MG63 (cell line): Measurements from ENCODE around the gene PDE4D. TPM values are rescaled to one million over a fixed set of nuclear protein-coding genes. Genes with fewer than 3 reads are reported as not detected.

Experiments used
- DNase-seq: peaks from one replicate; pipeline ENCODE4 v3.0.0-alpha.2; 2020
- H3K27me3 ChIP-seq: fragments of 250-450 bp; sonication (Bioruptor Pico); 2 replicates; pipeline ENCODE4 v1.5.1; 2020; ENCODE audit warnings: mild to moderate bottlenecking, moderate library complexity
- H3K36me3 ChIP-seq: fragments of 250-450 bp; sonication (Bioruptor Pico); 2 replicates; pipeline ENCODE4 v1.5.1; 2020; ENCODE audit warnings: mild to moderate bottlenecking, moderate library complexity
- H3K4me3 ChIP-seq: fragments of 250-450 bp; sonication (Bioruptor Pico); 2 replicates; pipeline ENCODE4 v1.5.1; 2020; ENCODE audit warnings: mild to moderate bottlenecking, moderate library complexity
- H3K9me3 ChIP-seq: fragments of 250-450 bp; sonication (Bioruptor Pico); 2 replicates; pipeline ENCODE4 v1.5.1; 2020; ENCODE audit warnings: mild to moderate bottlenecking, moderate library complexity
- total RNA-seq: library from RNA; depleted of rRNA; stranded (reverse); fragments of >200 nt; shearing (Covaris generic); gene quantifications from 2 replicates; pipeline ENCODE4 v1.2.3, GENCODE V29; 2014; ENCODE audit warnings: low replicate concordance

Gene PDE4D
- total RNA-seq, 1 experiment from 2014 or later, result 3.1 TPM

DNA sequence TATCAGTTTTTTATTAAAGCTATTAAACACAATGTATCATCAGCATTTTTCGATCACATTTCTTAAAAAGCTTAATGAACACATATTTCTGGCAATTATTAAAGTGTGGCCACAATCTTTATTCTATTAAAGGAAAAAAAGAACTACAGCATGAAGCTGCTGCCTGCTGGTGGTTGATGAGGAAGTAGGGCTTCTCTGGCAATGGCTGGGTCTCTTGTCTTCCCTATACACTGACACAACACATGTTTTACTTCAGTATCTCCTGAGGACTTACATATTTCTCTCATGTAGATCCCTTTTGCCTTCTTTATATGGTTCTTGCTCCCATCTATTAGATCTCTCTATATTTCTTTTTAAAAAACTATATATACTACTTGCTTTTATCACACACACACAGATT lies 719.9 kb downstream of the PDE4D start:
- Histone ChIP-seq H3K4me3 (no peak overlapping the region), H3K36me3 (no peaks in the 10 kb centered on the region), H3K27me3 (no peaks in the 10 kb centered on the region), H3K9me3 (no peaks in the 10 kb centered on the region)
- DNase-seq, result no peak

DNA sequence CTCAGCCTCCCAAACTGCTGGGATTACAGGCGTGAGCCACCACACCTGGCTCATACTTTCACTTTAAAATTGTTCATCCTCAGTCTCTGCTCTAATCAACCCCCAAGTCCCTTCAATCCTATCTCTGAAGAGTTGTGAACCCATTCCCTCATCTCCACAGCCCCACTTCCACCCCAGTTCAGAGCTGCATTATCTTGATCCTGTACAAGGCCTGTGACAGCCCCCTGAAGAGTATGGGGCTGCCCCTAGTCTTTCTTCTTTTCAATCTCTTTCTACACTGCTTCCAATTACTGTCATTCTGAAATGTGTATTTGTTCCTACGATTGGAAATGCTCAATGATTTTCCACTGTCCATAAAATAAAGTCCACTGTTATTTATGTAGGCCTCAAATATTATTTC lies 722.4 kb downstream of the PDE4D start:
- Histone ChIP-seq H3K4me3 (no peak overlapping the region), H3K9me3 (no peaks in the 10 kb centered on the region), H3K36me3 (no peaks in the 10 kb centered on the region), H3K27me3 (no peaks in the 10 kb centered on the region)
- DNase-seq, result no peak

DNA sequence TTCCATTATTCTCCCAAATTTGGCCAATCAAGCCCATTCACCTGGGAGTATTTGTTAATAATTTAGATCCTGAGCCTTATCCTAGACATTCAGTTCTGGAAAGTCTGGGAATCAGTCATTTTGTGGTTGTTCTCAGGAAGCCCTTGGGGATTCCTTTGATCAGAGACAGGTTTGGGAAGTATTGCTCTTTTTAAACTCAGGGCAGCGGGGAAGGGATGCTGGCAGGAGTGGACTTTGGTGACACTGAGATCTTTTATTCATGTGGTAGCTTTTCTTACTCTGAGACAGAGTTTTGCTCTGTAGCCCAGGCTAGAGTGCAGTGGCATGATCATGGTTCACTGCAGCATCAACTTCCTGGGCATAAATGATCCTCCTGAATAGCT lies 723.8 kb downstream of the PDE4D start:
- Histone ChIP-seq H3K9me3 (no peaks in the 10 kb centered on the region), H3K27me3 (no peaks in the 10 kb centered on the region), H3K4me3 (no peak overlapping the region), H3K36me3 (no peaks in the 10 kb centered on the region)
- no peak for DNase-seq

DNA sequence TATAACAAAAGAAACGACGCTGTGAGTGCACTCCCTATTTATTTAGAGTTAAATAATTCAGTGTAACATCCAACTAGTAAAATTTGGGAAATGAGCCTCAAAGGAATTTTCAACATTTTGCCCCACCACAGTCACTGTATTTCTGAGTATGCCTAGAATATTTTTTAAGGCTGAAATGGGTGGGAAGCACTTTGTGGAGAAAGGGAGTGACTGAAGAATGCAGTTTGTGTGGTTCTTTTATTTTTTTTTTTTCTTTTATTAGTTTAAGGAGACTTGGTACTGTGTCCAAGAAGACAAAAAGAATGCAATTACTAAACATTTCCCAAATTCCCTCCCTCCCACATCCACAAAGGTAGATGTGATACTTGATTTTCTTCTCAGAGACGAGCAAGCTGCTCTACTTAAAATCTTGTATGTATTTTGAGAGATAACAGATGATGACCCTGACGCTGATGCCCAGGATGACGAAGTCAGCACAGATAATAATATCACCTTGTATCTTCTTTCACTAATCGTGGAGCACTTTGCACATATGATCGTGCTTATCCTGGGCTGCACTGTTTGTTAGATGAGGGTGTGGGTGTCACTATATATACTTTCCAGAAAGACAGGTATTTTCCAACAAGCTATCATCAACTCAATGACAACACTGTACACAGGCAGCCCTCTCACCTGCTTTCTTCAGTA lies 724.3 kb downstream of the PDE4D start:
- Histone ChIP-seq H3K36me3 (no peaks in the 10 kb centered on the region), H3K27me3 (no peaks in the 10 kb centered on the region), H3K4me3 (no peak overlapping the region), H3K9me3 (no peaks in the 10 kb centered on the region)
- DNase-seq, result no peak

DNA sequence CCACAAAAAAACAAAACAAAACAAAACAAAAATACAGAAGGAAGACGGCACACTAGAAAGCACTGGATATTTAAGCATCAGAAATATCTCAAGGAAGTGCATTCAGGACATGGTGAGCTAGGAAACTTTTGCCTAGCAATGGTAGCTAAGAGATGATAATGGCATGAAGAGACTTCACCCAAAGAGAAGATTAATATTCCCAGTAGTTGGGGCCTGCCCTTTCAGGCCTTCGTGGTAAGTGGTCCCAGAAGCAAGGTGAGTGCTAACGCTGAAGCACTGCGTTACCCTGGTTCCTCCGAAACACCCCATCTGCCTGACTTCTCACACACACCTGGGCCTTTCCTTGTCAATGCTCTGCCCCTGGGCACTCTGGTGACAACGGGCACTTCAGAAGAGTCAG lies 725.5 kb downstream of the PDE4D start:
- H3K9me3 ChIP-seq, result no peaks in the 10 kb centered on the region
- H3K4me3 ChIP-seq, result no peak overlapping the region
- H3K27me3 ChIP-seq, result no peaks in the 10 kb centered on the region
- H3K36me3 ChIP-seq, result no peaks in the 10 kb centered on the region
- DNase-seq, result no peak

DNA sequence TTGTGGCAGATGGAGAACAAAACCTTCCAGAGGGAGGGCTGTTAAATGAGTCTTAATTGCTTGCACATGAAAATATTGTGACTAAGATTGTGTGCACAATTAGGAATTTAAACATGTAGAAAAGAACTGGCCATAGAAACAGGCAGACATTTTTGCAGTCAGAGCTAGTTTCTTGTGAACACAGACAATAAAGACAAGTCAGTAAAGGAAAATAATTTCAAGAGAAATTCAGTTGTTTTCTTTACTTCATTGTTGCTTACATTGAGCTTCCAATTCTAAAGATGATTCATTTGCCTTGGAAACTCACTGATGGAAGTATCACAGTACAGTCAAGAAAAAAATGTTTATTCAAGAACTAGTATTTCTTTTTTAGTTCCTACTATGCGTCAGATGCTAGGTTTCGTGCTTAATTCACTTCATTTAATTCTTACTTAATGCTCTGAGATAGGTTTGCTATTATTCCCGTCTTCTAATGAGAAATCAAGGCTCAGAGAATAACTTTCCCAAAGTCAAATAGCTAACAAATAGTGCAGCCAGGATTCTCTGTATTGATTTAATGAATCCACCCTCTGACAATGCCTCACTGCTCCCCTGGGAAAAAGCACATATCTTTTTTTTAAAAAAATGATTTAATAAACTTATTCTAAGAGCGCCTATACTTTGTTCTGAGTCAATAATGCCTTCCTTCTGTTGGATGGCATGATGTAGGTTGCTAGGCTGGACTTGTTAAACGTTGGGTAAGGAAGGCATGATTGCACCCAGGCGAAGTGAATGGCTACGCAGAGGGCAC lies 729.3 kb downstream of the PDE4D start:
- H3K36me3 ChIP-seq, result no peaks in the 10 kb centered on the region
- DNase-seq, result no peak
- no peak overlapping the region for H3K4me3 ChIP-seq
- no peaks in the 10 kb centered on the region for H3K27me3 ChIP-seq
- no peaks in the 10 kb centered on the region for H3K9me3 ChIP-seq

DNA sequence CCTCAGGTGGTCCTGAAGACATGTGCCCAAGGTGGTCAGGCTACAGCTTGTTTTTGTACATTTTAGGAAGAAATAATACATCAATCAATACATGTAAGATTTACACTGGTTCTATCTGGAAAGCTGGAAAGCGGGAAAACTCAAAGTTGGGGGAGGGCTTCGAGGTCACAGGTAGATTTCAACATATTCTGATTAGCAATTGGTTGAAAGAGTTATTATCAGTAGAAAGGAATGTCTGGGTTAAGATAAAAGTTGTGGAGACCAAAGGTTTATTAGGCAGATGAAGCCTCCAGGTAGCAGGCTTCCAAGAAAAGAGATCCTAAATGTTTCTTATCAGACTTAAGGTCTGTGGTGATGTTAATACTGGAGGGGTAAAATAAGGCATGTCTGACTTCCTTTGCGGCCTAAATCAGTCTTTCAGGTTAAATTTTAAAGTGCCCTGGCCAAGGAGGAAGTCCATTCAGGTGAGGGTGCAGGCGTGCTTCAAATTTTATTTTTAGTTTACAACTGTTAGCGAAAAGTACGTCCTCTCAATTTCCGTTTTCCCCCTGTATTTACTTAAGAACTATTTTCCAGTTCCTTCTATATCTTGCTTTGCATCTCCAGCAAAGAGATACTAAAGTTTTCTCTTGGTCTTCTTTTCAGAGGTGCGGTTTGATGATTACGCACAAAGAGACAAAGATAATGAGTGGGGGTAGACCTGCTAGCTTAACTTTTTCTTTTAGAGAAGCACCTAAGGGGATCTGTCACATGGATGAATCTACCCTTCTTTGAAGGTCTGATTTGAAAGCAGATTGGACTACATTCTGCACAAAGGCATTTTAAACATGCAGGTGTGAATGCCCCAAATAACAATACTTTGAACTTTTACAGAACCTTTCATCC lies 732.1 kb downstream of the PDE4D start:
- H3K9me3 ChIP-seq, result no peaks in the 10 kb centered on the region
- DNase-seq, result no peak
- H3K36me3 ChIP-seq, result no peaks in the 10 kb centered on the region
- no peaks in the 10 kb centered on the region; the same call in 1 of the 2 replicates for H3K27me3 ChIP-seq
- no peak overlapping the region for H3K4me3 ChIP-seq

DNA sequence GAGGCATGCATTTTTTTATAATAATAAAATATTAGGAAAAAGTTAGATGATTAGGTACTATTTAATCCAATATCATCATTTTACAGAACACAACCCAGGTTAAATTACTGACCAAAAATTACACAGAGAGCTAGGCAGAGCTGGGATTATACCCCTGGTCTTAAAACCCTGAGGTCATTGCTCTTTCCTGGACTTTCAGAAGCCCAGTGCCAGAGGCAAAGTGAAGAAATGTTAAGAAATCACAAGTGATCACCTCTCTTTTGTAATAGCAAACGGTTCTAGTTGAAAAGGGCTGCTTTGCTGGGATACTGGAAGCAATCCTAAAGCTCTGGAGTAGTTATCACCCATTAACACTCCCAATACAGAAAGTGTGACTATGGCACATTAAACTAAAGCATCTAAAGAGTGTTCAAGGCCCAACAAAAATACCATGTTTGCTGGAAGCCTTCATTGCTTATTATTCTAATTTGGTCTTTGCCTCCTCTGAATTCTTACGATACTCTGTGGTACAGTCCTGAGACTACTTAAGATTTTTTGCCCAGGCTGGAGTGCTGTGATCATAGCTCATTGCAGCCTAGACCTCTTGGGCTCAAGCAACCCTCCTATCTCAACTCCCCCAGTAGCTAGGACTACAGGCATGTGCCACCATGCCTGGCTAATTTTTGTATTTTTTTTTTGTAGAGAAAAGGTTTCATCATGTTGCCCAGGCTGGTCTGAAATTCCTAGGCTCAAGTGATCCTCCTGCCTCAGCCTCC lies 734.7 kb downstream of the PDE4D start:
- Histone ChIP-seq H3K4me3 (no peak overlapping the region), H3K27me3 (no peaks in the 10 kb centered on the region; the same call in 1 of the 2 replicates), H3K9me3 (no peaks in the 10 kb centered on the region), H3K36me3 (no peaks in the 10 kb centered on the region)
- DNase-seq, result no peak

DNA sequence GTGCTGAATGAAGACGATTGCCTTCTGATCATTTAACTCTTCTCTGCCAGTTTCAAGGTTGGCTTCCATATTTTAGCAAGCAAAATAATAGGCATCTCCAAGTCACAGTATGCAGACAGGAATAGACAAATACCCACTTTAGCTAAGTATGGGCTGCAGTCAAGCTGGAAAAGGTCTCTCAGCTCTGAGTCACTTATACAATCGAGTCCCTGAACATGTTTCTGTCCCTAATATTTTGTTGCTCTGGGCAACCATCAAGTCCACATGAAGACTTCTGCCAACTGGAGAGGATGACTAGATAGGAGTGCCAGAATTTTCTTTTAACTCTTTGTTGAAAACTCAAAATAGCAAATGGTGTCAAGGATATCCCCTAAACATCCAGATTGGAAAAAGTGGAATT lies 735.4 kb downstream of the PDE4D start:
- Histone ChIP-seq H3K9me3 (no peaks in the 10 kb centered on the region), H3K27me3 (no peaks in the 10 kb centered on the region; the same call in 1 of the 2 replicates), H3K4me3 (no peak overlapping the region), H3K36me3 (no peaks in the 10 kb centered on the region)
- no peak for DNase-seq

DNA sequence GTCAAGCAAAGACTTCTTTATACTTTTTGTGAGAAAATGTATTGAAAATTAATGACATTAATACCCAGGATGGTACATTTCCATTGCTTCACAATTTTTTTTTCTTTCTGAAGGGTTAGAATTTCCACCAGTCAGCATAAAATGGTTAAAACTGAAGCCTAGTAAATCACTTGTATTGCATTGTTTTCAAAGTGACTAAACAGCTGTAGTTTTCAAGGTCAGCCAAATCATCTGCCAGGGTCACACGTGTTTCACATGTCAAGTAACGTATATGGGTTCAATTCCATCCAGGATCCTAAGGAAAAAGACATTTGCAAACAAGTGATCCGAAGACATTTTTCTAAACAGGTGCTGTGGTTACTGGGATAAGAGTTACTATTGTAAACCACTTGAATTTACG lies 736.5 kb downstream of the PDE4D start:
- no peaks in the 10 kb centered on the region for H3K36me3 ChIP-seq
- no peak overlapping the region for H3K4me3 ChIP-seq
- H3K9me3 ChIP-seq, result no peaks in the 10 kb centered on the region
- no peaks in the 10 kb centered on the region; the same call in 1 of the 2 replicates for H3K27me3 ChIP-seq
- no peak for DNase-seq

DNA sequence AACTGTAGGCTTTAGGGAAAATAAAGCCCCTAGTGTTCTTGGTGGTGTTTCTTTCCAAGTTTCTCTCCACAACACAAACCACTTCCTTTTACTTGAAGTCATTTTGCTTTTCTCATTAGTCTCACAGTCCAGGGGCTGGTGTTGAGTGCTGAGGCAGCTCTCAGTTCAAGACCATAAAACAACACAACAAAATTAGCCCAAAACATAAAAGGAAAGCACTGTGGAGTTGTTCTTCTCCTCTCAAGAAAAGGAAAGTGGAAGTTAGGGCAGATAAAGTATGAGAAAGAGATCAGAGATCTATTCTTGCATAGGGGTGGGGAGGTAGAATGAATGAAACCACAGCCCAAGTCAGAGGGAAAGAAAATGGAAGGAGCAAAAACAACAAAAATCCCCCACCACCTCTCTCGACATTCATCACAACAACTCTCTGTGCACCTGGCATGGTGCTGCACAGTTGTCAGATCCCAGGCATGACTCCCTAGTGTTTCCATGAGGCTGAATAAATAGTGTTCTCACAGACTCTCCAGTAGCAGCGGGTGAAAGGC lies 740.8 kb downstream of the PDE4D start:
- no peak for DNase-seq
- H3K27me3 ChIP-seq, result no peaks in the 10 kb centered on the region; the same call in 1 of the 2 replicates
- H3K4me3 ChIP-seq, result no peak overlapping the region

DNA sequence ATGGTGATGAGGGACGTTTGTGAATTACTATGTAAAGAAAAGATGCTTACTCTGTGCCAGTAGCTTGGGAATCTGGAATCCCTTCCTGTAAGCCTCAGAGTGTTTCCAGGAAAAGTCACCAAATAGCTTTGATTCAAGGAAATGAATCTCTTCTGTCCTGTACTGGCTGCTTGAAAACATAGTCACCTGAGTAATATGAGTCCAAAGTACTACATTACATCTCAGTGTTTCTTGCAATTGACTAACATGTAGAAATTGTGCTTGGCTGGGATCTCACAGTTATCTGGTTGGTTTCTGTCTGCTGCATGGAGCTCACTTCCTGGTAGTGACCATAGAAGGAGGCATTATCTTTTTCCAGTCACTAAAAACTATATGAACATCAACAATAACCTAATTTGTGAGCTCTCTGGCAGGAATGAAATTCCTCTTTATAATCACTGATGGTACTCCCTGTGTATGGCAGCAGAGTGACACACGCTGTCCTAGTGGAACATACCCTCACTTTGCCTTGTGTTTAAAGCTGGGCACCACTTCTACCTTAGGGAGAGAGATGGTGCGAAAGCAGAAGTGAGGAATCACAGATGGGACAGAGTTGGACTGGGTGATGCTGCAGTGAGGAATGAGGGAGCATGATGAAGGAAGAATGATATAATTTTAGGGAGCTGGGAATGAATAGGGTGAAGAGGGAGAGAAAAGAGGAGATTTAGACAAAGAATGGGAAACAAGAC lies 742.2 kb downstream of the PDE4D start:
- Histone ChIP-seq H3K27me3 (no peaks in the 10 kb centered on the region), H3K9me3 (no peaks in the 10 kb centered on the region), H3K36me3 (no peaks in the 10 kb centered on the region), H3K4me3 (no peak overlapping the region)
- no peak for DNase-seq

More for the DNA sequence above, 740.8 kb downstream of the PDE4D start:
- Histone ChIP-seq H3K36me3 (no peaks in the 10 kb centered on the region), H3K9me3 (no peaks in the 10 kb centered on the region)

DNA sequence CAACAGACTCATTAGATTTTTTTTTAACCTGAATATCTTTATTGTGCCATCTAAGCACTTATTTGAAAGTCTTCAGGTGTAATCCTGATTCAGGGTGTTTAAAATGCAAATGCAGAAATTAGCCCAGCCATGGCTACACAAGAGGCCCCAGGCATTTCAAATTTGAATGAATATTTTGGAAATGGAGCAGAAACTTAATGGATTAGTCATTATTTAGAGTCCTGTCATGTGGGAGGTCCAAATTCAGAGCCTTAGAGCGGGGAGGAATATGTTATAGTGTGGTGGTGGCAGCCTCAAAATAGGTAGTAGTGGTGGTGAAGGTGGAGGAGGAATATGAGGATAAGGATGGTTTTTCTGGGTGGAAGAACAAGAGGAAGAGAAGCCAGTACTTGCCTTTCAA lies 743.7 kb downstream of the PDE4D start:
- H3K4me3 ChIP-seq, result no peak overlapping the region
- H3K9me3 ChIP-seq, result no peaks in the 10 kb centered on the region
- DNase-seq, result no peak
- H3K27me3 ChIP-seq, result no peaks in the 10 kb centered on the region
- no peaks in the 10 kb centered on the region for H3K36me3 ChIP-seq

DNA sequence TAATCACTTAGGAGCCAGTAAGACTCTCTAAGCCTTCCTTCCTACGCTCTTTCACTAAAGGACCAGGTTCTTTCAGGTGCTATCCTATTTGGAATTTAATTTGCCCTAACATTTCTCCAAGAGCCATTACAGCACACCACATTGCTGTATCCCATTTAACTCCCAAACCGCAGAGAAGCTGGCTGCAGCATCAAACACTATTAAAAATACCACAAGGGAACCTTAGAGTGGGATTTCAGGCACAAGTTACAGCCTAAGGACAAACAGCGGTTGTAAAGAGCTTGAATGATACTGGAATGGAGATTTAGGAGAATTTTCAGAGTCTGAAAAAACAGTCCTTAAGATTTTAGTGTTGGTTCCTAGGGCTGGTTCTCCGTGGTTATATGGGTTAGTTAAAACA lies 744.3 kb downstream of the PDE4D start:
- DNase-seq, result no peak
- Histone ChIP-seq H3K4me3 (no peak overlapping the region), H3K36me3 (no peaks in the 10 kb centered on the region), H3K27me3 (no peaks in the 10 kb centered on the region), H3K9me3 (no peaks in the 10 kb centered on the region)

DNA sequence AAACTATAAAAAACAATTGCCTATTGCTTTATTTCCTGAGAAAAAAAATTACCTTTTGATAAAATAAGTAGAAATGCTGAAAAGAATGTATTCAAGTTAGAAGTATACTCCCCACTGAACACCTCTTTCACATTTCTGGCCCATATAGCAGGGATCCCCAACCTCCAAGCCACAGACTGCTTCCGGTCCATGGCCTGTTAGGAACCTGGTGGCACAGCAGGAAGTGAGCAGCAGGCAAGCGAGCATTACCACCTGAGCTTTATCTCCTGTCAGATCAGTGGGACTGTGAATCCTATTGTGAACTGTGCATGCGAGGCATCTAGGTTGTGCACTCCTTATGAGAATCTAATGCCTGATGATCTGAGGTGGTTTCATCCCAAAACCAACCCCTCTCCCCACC lies 746.8 kb downstream of the PDE4D start:
- no peaks in the 10 kb centered on the region for H3K36me3 ChIP-seq
- no peaks in the 10 kb centered on the region for H3K9me3 ChIP-seq
- no peak for DNase-seq
- H3K4me3 ChIP-seq, result no peak overlapping the region
- H3K27me3 ChIP-seq, result no peaks in the 10 kb centered on the region

DNA sequence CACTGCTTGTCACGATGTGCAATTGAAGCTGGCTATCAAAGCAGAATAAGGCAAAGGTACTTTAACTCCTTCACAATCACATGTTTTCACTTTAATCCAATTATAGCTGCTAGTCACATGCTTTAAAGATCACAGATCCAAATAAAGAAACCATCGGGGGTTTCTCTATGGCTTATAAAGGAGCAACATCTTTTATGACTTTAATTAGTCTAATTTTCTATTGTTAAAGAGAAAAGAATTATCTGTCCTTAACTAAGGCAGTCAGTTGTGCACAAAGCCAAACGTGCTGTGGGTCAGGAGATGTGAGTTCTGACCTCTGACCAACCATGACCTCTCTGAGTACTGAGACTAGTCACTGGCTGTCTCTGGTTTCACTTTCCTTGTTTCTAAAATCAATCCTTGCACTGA lies 749.6 kb downstream of the PDE4D start:
- H3K36me3 ChIP-seq, result no peaks in the 10 kb centered on the region
- H3K27me3 ChIP-seq, result no peaks in the 10 kb centered on the region
- no peaks in the 10 kb centered on the region for H3K9me3 ChIP-seq
- no peak overlapping the region for H3K4me3 ChIP-seq
- DNase-seq, result no peak
